CMK (cell line): ENCODE results near the gene DNHD1.
"Not testable (repeated sequence)": the region's sequence is repeated elsewhere in the genome, so short reads cannot be mapped to it uniquely, and the experiment has no call there.

Experiments
- DNase-seq: peaks from one replicate; pipeline ENCODE4 v3.0.0-alpha.2; 2010; ENCODE audit warnings: low read depth

Gene DNHD1

DNA sequence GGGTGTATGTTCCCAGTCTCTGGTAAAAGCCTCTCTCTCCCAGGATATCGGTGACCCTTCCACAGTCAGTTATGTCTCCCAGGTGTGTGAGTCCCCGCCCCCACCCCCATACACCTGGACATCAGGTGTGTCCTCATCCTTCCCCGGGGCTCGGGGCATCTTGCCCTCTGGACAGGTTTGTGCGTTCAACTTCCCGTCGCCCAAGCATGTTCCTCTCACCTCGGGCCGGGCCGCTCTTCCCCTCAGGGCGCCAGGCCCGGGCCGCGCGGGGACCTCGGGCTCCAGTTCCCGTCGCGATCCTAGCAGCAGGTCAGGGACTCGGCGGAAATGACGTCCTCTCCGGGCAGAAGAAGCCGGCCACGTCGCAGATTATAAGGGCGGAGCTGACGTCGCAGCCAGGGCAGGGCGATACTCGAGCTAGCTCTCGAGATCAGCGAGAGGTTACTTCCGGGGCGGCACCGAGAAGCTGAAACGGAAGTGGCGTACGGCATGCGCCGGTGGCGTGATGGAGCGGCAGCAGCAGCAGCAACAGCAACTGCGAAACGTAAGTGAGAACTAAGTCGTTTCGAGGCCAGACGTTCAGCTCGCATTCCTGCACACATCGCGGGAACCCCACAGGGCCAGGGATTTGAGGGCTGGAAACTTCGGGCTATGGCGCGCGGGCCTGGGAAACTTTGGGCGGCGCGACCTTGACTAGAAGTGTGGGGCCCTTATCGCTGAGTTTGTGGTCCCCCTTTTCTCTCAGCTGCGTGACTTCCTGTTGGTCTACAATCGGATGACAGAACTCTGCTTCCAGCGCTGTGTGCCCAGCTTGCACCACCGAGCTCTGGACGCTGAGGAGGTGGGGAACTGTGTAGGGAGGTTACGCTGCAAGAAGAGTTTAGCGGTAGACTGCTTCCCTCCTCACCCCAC is 15.8 kb upstream of the DNHD1 start, which contains the start of the genes ARFIP2 and TIMM10B:
Gene ARFIP2, minus strand, starts transcription at position 320 of the 912 bp plus-strand sequence. CDS start 910 bp downstream, outside the sequence.
Gene TIMM10B, plus strand, starts transcription at position 490 of the 912 bp plus-strand sequence. Its CDS starts 16 bp downstream, at position 506.
- peak; percentile 93 for DNase-seq

GRCh38 chr11:6481924-6482275 is 15.2 kb upstream of the DNHD1 start:
- no peak for DNase-seq

DNA sequence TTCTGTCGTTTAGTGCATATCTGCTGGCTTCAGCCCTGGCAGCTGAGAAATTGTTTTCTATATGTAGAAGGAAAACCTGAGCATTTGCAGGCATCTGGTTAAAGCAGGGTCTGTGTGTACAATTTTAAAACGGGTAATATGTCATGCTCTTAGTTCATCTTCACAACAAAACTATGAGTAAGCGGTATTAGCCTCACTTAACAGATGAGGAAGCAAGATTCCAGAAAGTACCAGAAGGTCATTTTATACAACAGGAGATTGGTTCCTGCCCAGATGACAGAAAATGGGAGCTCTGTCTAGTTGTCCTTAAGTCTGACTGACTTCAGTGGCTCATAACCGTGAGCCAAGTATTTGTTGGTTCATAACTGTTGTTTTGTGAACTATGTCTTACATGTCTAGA is 14.6 kb upstream of the DNHD1 start:
- DNase-seq: no peak

DNA sequence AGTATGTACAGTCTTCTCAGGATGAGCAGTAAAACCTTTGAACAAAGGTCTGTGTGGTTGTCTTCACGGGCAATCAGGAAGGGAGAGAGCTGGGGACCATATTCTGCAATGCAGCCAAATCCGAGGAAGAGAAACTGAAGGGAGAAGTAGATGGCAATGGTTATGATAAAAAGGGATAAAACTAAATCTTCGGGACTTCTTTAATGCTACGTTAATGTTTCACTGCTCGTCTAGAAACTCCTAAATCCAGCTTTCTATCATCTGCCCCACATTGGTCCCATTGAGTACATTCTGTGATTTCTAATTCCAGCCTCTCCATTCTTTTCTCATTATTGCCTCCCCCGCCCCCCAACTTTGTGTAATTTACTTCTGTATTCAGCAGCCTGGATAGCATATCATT is 14.1 kb upstream of the DNHD1 start:
- DNase-seq: no peak

DNA sequence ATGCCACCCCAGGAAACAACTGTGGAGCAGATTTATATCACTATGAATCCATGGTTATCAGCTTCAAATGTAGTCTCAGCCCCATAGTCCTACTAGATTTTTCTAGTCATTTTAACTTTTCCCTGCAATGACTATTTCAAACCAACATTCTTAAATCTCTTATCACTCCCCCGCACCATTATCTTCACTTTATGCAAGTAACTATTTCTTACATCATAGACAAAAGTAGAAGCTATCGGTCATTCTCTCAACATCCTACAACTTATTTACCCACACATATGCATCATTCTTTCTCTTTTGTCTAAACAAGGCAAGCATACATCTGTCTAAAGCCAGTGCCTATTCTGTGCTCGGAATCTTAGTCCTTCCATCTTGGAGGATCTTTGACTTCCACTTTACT is 11.4 kb upstream of the DNHD1 start:
- no peak for DNase-seq

DNA sequence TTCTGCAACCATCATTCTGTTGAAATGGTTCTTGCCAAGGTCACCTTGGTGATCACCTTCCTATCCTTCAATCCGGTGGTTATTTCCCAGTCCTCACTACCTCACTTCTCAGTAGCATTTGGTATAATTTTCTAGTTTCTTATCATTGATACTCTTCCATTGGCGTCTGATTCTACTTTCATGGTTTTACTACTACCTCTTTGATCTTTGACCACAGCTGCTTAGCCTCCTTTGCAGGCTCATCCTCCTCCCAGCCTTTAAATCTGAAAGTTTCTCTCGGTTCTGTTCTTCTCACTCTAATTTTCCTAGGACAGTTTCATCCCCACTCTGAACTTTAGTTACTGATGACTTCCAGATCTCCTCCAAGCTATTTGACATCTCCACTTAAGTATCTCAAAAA is 10.8 kb upstream of the DNHD1 start:
- no peak for DNase-seq

DNA sequence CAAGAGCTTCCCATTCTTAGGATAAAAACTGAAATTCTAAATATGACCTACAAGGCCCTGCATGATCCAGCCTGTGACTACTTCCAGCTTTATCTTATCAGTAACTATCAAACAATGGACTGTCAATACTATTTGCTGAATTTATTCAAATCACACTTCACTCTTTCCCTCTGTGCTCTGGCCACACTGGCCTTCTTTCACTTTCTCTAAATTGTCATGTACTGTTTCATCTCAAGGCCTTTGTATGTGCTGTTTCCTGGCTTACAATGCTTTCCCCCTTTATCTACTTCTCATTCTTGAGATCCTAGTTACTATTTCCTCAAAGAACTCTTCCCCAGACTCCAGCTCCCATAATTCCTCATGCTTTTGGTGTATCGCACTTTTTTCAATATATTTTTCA is 10.1 kb upstream of the DNHD1 start:
- DNase-seq: no peak

DNA sequence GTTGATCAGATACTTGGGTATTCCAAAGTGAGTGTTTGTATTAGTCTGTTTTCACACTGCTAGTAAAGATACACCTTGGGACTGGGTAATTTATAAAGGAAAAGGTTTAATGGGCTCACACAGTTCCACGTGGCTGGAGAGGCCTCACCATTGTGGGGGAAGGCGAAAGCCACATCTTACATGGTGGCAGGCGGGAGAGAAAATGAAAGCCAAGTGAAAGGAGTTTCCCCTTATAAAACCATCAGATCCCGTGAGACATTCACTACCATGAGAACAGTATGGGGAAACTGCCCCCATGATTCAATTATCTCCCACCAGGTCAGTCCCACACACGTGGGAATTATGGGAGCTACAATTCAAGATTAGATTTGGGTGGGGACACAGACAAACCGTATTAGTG is 8.7 kb upstream of the DNHD1 start:
- no peak for DNase-seq

GRCh38 chr11:6488821-6489220 is 8.3 kb upstream of the DNHD1 start:
- DNase-seq: no peak

DNA sequence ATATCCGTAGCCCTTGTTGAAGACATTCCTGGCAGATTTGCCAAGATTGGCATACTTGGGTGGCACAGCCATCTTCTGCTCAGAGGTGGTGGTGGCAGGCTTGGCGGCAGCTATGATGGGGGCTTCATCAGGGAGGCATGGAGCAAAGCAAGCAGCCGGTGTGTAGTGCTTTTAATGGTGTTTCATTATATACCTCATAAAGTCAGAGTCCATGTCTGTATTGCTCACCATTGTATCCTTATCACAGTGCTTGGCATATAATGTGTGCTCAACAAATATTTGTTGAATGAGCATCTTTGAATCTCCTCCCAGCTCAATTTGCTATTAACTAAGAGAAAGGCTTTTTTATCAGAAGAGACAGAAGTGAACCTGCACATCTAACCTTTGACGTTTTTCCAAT is 7.8 kb upstream of the DNHD1 start:
- DNase-seq: no peak

- no peak for DNase-seq
Measured at GRCh38 chr11:6498121-6498520, 1.0 kb downstream of the DNHD1 start.

DNA sequence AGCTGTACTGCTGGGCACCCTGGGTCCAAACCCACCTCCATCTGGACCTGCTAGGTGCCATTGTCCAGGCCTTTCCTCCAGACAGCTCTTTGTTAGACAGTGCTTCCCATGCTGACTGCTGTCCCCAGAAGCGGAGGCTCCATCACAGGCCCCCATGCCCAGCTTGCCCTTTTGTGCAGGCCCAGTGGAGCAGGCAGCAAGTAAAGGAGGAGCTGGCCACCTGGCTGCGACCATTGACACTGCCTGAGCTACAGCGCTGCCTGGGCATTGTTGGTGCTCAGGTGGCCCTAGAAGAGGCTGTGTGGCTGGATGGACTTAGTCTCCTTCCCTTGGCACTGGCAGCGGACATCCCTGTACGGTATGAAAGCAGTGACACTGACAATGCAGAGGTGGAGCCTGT is 1.5 kb downstream of the DNHD1 start:
- DNase-seq: no peak

DNA sequence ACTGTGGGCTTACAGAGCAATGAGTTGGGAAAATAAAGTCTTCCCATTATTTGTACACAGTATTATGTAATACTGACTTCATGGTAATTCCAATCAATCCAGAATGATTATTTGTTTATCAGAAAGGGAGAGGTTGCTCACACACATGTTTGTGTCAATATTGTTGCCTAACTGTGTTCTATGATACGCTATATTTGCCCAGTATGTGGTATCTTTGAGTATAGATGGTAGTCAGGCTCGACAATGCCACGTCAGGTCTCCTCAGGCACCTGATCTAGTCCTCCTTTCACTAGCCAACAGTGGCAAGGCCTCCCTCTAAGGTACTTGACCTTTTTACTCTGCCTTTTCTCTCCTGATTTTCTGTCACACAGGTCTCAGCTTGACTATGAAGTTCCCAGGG is 5.3 kb downstream of the DNHD1 start:
- DNase-seq: no peak

GRCh38 chr11:6504166-6504565 is 7.1 kb downstream of the DNHD1 start:
- no peak for DNase-seq

DNA sequence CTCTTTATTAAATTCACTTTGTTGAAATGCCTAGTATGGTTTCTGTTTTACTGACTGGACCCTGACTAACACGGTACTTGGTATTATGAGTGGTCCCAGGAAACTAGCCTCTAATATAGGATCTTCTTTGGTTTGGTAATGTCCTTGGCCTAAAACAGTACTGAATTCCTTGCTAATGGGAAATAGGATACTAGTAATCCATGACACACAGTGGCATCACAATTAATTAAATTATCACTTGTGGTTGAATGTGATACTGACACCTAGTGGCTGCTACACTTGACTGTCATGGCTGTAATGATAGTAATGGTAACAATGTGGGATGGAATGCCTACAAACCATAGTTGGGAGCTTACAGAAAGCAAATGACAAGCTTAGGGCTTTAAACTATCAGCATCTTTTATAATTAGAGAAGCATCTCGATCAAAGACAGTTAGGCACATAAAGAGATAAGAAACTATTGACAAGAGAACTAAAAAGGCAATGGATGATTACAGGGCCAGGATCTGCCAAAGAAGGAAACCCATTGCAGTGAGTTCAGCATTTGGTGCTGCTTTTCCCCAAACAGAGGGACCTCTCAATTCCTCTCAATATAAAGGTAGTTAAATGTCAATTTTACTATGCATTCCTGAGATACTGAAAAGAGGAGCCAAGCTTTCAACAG is 8.6 kb downstream of the DNHD1 start:
- no peak for DNase-seq

- no peak for DNase-seq
Measured at GRCh38 chr11:6516865-6517264, 19.8 kb downstream of the DNHD1 start.

GRCh38 chr11:6520265-6520664 is 23.2 kb downstream of the DNHD1 start:
- DNase-seq: no peak

GRCh38 chr11:6521946-6522345 is 24.9 kb downstream of the DNHD1 start:
- not testable (repeated sequence) for DNase-seq

DNA sequence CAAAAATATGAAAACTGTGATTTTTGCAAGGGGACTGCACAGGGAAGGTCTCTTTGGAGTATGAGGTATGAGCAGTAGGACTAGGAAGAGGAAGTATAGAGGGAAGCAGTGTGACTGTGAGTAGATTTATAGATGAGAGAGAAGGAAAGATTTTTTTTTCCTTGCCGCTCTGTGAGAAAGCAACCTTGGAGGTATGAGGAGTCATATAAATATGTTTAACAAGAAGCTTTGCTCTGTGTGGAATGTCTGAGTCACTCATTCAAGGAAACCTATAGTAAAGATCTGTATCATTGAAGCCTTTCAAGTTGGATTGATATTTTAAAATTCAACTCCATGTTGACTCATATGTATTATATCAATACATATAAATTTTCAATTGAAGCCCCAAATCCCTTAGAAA is 26.2 kb downstream of the DNHD1 start:
- DNase-seq: no peak

DNA sequence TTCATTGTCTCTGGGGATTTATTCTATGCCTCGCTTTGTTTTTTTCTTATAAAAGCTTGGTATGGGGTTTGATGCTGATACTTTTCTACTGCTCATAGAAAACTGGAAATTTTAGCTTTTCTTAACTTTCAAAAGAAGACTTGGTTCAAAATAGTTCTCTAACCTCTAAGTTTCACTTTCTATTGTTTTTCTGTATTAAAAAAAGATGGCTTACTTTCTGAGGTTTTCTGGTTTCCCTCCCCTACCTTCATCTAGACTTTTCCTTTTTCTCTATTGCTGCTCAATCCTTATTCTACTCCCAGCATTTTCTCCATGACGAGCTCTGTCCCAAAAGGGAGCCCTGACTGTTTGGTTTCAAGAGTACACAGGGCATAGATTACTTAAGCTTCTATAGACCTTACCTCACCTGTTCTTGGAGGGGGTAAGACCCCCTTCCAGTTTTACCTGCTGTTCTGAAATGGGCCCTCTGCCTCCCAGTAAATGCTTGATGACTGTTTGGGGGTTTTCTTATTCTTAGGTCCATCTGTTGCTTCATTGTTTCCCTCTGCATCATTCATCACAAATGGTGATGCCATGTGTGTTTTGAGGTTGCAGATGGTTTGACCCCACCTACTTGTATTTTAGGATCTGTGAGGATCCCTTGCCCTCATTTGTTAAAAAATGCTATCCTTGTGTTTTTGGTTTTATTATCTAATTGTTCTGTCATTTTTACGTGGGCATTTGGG is 29.5 kb downstream of the DNHD1 start:
- DNase-seq: no peak

- DNase-seq: no peak
Measured at GRCh38 chr11:6529266-6529665, 32.2 kb downstream of the DNHD1 start.

DNA sequence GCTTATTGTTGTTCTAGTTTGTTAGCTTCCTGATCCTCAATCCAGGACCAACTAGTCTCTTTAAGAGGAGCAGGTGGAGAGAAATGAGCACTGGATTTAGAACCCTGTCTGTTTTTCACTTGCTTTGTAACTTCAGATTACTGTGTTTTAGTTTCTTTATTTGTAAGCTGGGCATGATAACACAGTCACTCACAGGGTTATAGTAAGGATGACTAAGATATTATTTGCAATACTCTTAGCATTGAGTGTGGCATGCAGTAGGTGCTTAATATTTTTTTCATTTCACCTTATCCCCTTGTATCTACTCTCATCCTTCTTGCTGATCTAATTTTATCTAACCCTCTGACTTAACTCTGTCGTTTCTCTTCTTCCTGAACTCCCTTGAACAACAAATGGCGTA is 33.8 kb downstream of the DNHD1 start:
- DNase-seq: no peak

DNA sequence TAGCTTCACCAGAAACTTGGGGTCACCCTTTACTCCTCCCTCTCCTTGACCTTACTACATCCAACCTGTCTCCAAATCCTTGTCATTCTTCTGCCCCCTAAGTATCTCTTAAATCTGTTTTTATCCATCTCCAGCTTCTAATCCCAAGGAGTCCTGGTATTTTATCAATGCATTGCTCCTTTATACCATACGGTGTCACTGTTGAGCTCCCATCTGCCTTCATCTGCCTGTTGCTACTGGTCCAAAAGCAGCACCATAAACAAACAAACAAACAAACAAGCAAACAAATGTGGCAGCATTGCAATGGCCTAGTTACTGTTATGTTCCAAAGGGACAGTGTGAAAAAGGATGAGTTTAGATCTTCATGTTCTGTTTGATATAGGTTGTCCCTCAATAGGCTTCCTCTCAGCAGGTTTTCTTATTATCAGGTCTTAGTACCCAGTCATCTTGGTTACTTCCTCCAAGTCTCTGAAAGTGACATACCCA is 34.2 kb downstream of the DNHD1 start:
- no peak for DNase-seq
